GDM1 (cell line): ENCODE results near the gene FAM229B.
"Not testable (repeated sequence)": the region's sequence is repeated elsewhere in the genome, so short reads cannot be mapped to it uniquely, and the experiment has no call there.

Experiments used
- DNase-seq: peaks from one replicate; lab custom pipeline; 2025; lab: John Stamatoyannopoulos, UW

The FAM229B gene, protein sequence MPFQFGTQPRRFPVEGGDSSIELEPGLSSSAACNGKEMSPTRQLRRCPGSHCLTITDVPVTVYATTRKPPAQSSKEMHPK

DNA sequence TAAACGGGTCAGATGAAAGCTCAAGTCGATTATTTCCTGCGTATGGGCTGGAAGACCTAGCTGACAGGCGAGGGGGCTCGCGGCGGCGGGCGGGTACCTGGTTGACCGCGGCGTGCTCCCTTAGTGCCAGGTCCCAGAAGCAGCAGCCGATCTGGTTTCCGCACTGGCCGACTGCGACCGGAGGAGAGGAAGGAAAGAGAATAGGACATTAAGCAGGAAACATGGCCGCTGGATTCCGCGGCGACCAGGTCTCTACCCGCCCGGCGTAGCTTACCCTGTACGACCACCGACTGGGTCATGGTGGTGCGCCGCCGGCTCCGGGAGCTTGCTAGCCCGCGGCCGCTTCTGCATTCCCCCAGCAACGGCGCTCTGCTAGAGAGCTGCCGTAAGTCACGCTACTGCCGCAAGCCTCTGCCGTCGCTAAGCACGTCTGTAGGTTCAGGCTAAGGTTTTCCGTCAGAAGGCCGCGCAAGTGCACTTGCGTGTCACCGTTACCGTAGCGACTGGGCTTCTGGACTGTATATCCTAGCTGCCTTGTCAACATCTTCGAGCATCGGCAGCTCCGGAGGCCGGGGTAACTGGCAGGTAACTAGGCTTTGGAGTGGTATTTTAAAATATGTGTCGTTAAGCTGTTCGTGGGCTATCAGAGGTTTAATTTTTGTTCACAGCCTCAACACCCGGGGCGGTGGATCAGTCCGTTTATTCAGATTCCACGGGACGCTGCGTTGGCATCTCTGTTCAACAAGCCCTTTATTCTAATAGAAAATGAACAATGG, at the start of gene FAM229B, which contains the start of gene TUBE1:
FAM229B (plus strand) TSS at position 456 of the 776 bp plus-strand sequence. CDS start 11,693 bp downstream, outside the sequence.
TUBE1 (minus strand) TSS at position 347 of the 776 bp plus-strand sequence; CDS start at position 299, 48 bp downstream.
- DNase-seq, result peak; percentile 92

DNA sequence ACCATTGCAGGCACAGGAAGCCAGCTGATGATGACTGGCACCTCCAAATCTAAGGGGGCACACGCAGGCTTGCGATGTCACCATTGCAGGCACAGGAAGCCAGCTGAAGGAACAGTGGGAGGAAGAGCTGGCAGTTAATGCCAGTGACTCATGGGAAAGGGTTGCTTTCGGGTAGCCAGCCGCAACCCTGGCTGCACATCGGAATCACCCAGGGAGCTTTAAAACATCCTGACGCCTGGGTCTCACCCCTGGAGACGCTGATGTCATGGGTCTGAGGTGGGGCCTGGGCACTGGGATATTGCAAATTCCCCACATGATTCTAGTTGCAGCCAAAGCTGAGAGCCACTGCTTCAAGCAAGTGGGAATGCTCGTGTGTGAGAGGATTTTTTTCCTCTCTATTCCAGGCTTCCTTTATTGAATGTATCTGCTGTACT, 49.6 kb upstream of the FAM229B start:
- DNase-seq, result no peak

DNA sequence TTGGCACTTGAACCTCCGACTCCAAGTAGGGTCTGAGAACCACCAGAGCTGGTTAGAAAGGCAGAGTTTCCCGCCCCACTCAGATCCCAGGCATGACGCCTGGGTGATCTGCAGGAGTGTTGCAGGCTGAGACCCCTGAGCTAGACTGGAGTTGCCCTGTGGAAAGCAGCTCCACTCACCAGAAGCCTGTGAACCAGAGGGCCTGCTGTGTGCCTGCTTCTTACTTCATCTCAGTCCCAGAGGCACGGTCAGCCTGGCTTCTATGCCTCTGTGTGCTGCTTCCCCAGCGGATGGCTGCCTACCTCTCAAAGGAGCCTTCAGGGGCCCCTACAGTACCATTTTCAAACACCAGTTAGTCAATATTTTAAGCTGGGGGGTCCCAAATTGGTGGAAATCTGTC, 49.1 kb upstream of the FAM229B start:
- DNase-seq, result no peak

DNA sequence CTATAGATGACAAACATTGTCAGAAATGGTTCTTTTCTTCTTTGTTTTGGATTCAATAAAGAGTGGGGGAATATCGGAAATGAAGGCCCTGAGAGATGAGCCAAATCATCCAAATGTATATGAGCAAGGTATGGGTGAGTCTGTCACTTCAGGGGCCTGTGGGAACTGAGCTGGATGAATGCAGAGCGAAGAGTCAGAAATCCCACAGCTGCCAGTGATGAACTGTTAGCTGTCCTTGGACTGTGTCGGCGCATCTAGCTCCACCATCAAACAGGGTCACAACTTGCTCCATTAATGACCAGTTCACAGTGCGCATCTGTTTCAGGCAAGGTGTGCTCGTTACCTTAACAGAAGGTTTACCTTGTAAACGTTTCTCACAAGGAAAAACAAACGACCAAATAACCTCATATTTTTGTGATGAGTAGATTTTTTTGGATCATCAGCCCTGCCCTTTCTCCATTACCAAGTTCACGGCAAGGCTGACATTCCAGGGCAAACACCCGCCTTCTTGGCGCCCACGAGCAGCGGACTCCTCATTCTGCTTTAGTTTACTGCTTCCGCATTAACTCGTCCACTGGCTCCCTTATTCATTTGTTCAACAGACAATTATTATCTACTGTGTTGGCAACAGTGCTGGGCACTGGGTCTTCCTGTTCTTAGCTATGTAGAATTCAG, 48.5 kb upstream of the FAM229B start:
- no peak for DNase-seq

DNA sequence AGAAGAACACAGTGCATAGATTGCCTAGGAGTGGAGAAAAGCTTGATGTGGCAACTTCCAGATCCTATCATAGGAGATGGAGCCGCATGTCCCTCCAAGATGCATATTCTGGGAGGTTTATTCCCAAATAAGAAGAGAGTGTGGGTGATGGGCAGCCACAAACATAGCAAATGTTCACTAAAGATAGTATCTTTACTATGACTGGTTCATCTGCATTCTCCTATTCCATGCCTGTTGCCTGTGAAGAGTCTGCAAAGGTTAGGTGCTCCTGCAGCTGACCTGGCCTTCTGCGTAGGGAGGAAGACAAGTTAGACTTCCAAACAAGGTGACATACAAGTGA, 48.0 kb upstream of the FAM229B start:
- no peak for DNase-seq

DNA sequence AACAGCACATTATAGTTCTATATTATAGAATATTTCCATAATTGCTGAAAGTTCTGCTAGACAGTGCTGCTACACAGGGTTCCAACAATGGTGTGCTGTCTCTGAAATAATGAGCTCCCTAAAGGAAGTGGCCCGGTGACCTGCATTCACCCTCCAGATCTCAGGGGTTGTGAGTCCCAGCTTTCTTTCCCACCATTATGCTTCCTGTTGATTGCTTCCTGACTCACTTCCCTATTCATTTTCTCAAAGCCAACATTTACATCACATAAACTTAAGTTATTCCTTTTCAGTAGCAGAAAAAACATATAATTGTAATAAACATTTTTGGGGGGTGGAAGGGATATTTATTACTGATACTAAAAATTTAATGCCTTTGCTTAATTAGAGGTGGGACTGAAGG, 46.4 kb upstream of the FAM229B start:
- DNase-seq, result no peak

DNA sequence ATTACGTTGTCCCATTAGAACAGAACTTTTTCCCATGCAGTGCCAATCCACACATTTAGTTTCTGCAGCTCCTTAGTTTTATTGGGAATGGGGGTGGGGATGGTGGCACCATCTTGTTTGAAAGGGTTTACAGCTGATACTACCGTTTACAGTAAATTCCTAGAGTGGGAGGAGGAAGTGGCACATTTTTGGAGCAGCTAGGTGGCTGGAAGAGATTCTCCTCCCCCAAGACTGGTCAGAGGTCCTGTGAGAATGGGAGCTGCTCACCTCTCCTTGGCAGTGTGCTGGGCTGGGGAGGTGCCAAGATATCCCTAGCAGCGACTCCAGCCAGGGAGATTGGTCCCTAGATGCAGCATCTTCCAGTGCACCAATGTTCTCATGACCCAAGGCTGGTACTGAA, 45.9 kb upstream of the FAM229B start:
- DNase-seq, result no peak

DNA sequence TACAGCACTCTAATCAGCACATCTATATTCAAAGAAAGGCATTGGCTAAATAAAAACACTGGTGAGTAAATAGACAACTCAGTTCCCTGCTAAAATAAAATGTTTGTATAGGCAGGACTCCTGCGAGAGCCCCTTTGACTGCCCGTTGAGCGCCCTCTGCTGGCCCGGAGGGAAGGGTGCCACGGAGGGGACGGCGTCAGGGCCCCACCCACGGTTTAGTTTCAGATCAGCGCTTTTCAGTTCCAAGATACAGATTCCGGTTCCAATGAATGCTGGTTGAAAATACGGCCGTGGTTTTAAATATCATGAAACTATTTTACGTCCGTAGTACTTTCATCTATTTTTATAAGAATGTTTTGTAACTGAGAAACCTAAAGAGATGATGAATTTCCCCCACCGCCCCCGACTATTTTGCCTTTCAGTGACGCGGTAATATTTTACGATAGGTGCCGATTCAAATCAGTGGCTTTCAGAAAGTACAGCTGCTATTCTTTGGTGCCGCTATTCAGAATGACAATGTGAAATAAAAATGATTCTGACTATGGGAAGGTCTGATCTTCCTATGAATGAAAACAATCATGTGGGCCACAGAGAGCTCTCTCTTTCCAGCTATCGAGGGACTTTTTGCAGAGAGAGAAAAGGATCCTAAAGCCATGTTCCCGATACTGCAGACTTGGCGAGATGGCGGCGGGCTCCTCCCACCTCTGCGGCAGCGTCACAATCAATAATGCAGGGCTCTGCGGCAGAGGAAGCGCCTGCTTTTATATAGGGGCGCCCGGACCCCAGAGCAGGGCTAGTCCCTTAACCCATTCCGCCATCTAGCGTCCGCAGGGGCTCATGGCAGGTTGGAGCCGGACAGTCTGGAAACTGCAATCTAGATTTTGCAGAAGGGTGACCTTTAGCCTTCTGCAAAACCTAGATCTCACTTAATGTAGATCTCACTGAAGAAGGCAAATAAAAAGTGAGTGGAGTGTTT, 44.1 kb upstream of the FAM229B start:
- DNase-seq, result peak; percentile 83

DNA sequence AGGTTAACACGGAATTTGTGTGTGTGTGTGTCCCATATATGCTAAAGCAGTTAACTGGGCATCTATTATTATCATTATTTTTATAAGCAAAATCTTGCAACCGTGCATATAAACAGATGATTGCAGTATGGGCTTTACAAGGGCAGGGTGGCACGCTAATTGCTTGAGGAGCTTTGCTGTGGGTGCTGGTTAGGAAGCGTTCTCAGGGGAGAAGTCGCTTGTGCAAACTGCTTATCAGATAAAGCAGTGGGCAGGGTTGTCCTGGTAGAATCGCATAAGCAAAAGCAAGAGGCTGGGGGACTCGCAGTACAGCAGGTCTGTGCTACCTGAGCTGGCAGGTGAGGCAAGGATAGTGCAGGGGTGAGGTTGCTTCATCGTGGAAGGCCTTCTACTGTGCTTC, 43.2 kb upstream of the FAM229B start:
- no peak for DNase-seq

DNA sequence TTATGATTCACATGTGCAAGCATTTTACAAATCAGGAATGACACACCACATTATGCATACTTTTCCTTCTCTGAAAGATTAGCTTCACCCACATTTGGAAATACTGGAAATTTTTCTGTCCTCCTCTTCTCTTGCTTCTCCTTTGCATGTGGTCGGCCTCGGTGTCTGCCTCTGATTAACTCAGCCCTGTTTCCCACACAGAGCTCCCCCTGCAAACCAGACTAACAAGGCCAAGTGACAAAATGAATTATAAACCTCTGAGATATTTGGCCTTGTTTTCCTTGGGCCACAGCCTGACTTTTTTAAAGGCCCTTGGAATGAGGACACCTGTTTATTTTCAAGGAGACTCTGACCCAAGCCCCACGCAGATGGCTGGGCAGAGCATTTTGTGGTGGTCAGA, 42.5 kb upstream of the FAM229B start:
- DNase-seq, result no peak

DNA sequence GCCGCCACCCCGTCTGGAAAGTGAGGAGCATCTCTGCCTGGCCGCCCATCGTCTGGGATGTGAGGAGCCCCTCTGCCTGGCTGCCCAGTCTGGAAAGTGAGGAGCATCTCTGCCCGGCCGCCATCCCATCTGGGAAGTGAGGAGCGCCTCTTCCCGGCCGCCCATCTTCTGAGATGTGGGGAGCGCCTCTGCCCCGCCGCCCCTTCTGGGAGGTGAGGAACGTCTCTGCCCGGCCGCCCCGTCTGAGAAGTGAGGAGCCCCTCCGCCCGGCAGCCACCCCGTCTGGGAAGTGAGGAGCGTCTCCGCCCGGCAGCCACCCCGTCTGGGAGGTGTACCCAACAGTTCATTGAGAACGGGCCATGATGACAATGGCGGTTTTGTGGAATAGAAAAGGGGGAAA, 39.9 kb upstream of the FAM229B start:
- DNase-seq, result not testable (repeated sequence)

DNA sequence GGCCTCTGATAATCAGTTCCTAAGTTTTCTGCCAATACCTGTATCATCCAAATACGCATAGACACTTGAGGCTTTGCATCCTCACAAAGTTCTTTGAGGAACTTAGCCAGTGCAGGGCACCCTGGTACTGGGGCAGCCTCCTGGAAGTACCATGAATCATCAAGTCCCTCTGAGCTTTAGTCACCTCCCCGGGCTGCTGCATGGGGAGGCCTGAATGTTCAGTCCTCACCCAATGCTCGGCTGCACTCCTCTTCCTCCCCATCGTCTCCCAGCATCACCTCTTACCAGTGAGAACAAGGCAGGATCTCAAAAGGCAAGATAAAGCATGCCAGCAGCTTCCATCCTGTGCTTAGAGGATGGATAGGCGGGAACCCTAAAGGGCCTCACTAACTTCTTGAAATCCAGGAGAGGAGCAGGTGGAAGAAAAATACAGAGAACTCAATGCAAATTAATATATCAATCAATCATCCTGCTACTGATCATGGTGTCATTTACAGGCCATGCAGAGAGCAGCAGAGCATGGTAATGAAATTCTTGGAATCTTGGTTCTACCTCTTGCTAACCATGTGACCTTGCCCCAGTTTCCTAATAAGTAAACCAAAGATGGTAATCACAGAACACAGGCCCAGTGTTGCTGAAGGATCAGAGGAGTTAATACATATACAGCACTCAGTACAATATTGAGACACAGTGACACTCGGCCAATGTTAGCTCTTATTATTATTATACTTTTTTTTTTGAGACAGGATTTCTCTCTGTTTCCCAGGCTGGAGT, 38.2 kb upstream of the FAM229B start:
- DNase-seq, result no peak

DNA sequence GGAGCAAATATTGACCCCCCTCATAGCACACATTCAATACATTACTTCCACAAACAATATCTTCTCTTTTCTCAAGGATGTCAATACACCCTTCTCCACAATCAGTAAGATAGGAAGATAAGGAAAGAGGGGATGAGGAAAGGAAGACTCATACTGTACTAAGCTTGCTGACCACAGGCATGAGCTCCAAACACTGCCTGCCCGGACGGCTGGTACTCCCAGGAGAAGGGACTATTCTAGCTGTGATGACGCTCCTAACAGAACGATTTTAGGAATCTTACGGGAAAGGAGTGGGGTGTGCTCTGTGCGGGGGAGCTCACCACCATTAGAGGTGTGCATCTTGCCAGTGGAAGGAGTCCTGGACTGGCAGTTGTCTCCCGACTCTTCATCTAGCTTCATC, 37.4 kb upstream of the FAM229B start:
- DNase-seq, result no peak

DNA sequence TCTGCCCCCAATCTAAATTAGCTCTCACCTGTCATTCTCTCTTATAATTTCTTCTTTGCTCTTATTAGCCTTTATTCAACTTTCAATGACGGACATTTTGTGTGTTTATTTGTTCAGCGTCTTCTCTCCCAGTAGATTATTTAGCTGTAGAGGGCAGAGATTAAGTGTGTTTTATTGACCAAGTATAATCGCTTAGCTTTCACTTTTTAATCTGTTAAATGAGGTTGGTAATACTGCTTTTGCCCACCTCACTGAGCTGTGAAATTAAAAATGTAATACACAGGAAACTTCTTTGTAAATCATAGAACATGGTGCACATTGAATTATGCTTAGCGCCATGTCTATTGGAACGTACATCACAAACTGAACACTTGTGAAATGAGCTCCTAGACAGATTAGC, 37.0 kb upstream of the FAM229B start:
- no peak for DNase-seq

DNA sequence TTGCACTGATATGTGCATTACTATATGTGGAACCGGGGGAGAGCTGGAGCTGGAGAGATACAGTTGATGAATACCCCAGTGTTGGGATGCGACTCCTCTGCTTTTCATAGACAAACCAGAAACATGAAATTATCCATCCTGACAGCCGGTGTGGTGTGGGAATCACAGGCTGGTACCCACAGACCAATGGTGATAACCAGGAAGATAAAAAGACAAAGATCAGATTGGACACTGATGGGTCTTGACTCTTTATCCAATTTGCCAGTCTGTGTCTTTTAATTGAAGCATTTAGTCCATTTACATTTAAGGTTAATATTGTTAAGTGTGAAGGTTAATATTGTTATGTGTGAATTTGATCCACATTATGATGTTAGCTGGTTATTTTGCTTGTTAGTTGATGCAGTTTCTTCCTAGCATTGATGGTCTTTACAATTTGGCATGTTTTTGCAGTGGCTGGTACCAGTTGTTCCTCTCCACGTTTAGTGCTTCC, 36.1 kb upstream of the FAM229B start:
- DNase-seq, result not testable (repeated sequence)

DNA sequence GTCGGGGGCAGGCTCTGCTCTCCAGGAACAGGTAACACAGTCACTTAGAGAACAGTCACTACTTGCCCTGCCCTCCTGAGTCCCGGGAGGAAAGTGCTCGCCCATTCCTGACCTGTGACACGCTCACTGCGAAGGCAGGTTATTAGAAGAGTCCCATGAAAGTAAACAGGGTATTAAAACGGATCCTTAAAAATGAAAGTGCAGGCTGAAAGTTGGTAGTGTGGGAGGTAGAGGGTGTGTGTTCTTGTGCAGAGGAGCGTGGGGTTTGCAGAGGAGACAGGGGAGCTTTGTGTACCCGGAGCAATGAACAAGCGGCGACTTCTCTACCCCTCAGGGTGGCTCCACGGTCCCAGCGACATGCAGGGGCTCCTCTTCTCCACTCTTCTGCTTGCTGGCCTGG, 33.4 kb upstream of the FAM229B start, which contains the start of gene CCN6:
CCN6 (plus strand) TSS at position 104 of the 400 bp plus-strand sequence; CDS start at position 358, 254 bp downstream.
- no peak for DNase-seq

DNA sequence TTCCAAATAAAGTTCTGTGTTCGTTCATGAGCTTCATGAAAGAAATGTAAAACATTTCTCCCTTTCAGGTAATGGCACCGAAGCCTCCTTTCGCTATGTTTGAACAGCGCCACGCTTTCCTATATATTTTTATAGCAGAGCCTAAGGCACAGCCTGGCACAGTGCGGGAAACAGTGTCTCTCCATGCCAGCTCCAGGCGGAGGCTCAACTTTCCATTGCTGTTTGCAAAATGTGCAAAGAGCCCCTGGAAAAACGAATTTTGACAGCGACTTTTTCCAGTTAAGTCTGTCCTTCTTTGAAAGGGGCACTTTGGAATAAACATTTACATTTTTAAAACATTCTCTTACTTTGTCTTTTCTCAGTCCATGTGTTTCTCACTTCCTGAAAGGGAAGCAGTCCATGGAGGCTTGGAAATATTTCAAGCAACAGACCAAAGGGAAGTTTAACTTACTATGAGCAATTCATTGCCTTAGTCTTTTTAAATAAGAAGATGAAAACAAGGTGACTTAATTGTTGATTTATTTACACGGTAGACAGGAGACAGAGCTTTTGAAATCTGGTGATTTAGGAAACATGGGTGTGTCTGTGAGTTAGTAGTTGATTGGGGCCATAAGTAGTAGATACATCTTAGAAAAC, 32.7 kb upstream of the FAM229B start:
- no peak for DNase-seq

DNA sequence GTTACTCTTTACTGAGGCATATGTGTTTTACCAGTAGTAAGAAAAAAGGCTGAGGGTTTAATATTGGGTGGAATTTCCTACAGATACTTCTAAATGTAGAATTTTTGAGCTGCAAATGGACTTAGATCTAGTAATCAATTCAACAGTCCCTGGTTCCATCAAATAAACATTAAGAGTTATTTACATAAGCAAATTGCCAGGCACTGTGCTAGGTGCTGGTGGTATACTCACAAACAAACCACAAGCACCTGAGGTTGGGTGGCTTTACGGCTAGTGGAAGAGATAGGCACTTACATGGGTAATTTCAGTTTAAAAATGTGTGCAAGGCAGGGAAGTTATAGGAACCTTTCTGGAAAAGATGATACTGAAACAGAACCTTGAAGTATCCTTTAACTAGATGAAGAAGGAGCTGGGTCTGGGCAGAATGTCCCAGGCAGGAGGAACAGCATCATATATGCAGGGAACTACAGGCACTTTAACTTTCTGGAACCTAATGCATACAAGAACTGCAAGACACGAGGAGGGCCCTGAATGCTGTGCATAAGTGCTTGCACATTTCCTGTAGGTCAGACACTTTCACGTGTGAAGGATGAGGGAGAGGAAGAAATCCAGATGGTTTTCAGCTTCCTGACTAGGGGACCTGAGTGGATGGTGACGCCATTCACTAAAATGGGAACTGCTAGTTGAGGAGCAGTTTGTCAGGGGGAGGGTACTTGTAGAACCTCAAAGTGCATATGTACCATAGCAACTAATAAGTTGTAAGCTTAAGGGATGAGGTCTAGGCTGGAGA, 29.0 kb upstream of the FAM229B start:
- no peak for DNase-seq

DNA sequence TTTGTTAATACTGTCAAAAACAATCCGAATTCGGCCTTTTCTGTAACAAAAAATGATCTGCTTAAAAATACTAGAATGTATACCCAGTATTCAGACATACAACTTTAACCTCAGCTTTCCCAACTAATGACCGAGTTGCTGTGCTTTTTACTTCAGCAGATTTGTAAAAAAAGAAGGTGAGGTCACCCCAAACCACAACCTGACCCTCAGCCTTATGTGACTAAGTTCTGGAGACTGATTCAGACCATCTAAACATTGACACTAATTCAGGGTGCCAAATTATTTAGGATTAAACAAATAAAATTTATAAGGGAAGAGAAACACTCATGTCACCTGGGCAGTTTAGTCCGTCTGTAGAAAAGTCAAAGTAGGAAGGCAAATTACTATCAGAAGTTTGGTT, 25.8 kb upstream of the FAM229B start:
- no peak for DNase-seq

DNA sequence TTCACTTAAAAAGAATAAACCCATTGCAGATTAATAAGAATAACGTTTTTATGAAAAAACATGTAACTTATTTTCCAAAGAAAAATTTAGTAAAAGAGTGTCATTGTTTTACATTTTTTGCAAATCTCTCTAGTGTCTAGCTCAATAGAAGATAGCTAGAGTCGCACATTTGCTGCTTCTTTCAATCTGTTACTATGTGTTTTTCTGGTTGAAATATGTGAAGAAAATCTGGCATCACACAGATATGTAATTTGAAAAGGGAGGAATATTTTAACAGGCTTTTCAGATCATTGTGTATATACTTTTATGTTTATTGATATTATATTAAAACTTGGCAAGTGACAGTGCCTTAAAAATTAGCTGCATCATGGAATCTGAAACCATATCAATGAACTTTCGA, 24.4 kb upstream of the FAM229B start:
- no peak for DNase-seq
